Ascending aorta (tissue), 2 donors: ENCODE measurements around the gene BAHCC1. TPM values are rescaled to one million over a fixed set of nuclear protein-coding genes. Genes with fewer than 3 reads are reported as not detected.

Experiments
- DNase-seq, 2 donors: peaks; one replicate each; pipeline ENCODE4 v3.0.0-alpha.2; 2019; ENCODE audit warnings: low spot score in 2 of 2
- H3K27ac ChIP-seq, 2 donors: fragments of 200-600 bp; sonication (generic); one replicate each; pipeline ENCODE4 v1.5.1; 2016 to 2017; ENCODE audit warnings: mild to moderate bottlenecking in 1 of 2
- H3K27me3 ChIP-seq: fragments of 200-600 bp; sonication (generic); one replicate; pipeline ENCODE4 v1.5.1; 2017
- H3K36me3 ChIP-seq, 2 donors: fragments of 200-600 bp; sonication (generic); one replicate each; pipeline ENCODE4 v1.5.1; 2016
- H3K4me1 ChIP-seq, 2 donors: fragments of 200-600 bp; sonication (generic); one replicate each; pipeline ENCODE4 v1.5.1; 2016 to 2017; ENCODE audit warnings: mild to moderate bottlenecking in 1 of 2
- H3K4me3 ChIP-seq, 2 donors: fragments of 200-600 bp; sonication (generic); one replicate each; pipeline ENCODE4 v1.5.1; 2016 to 2017; ENCODE audit warnings: mild to moderate bottlenecking in 1 of 2
- H3K9me3 ChIP-seq, 2 donors: fragments of 200-600 bp; sonication (generic); one replicate each; pipeline ENCODE4 v1.5.1; 2016
- CTCF ChIP-seq, 3 experiments: fragments of 200-600 bp in 2 of 3; fragments of 450-650 bp in 1 of 3; sonication (generic) in 2 of 3; IDR thresholded peaks; one replicate each; pipeline ENCODE4 v1.5.1; 2016 to 2019; ENCODE audit warnings: antibody characterized with exemption in 3 of 3, mild to moderate bottlenecking in 1 of 3, moderate library complexity in 1 of 3
- intact Hi-C: fragments of 100-400 bp; cut with DNase I; formaldehyde crosslinking; loops from one replicate; pipeline ENCODE4 v1.15.1; 2023
- total RNA-seq: library from RNA; depleted of rRNA; stranded (reverse); fragments of >200 nt; gene quantifications from one replicate; pipeline ENCODE4 v1.1.0, GENCODE V29; 2016

Gene BAHCC1
- total RNA-seq, 1 donor from 2014 or later: 29.1 TPM

- peak overlapping the region; percentile 70 to 75 for H3K27ac ChIP-seq
- peak in 2 of 3 experiments; percentile 19 to 38 for TF ChIP-seq CTCF (IDR thresholded peaks at IDR 0.05)
- DNase-seq: peak in 1 of 2 donors; percentile 83
- no peaks in the 10 kb centered on the region for H3K9me3 ChIP-seq
- intact Hi-C loops: loop anchor here (2.0 to 5.0 kb wide), 2 partner anchors 53 to 169 kb away; no protein-coding TSS in a partner anchor
- peak overlapping the region; percentile 19 to 50 for H3K4me3 ChIP-seq
- H3K27me3 ChIP-seq: no peaks in the 10 kb centered on the region
- peaks cover 35 to 53% of the 10 kb centered on the region in 2 donors for H3K4me1 ChIP-seq
- H3K36me3 ChIP-seq: no peaks in the 10 kb centered on the region
Measured at GRCh38 chr17:81428121-81428515, 32.9 kb downstream of the BAHCC1 start.

- Histone ChIP-seq H3K36me3 (no peaks in the 10 kb centered on the region), H3K9me3 (no peaks in the 10 kb centered on the region), H3K27ac (peak overlapping the region; percentile 70 to 75), H3K4me3 (peak overlapping the region; percentile 19 to 50), H3K27me3 (no peaks in the 10 kb centered on the region), H3K4me1 (peaks cover 33 to 51% of the 10 kb centered on the region in 2 donors)
- intact Hi-C loops: loop anchor here (2.0 to 5.0 kb wide), 2 partner anchors 52 to 169 kb away; no protein-coding TSS in a partner anchor
- no peak for TF ChIP-seq CTCF (IDR thresholded peaks at IDR 0.05)
- DNase-seq: no peak
Measured at GRCh38 chr17:81428516-81428915, 33.3 kb downstream of the BAHCC1 start.

- no peak for TF ChIP-seq CTCF (IDR thresholded peaks at IDR 0.05)
Measured at GRCh38 chr17:81428948-81429774, 33.9 kb downstream of the BAHCC1 start.

GRCh38 chr17:81429821-81430551, 34.7 kb downstream of the BAHCC1 start:
- Histone ChIP-seq H3K36me3 (no peaks in the 10 kb centered on the region), H3K4me1 (peaks cover 27 to 48% of the 10 kb centered on the region in 2 donors), H3K27ac (peak overlapping the region; percentile 70 to 75), H3K27me3 (no peaks in the 10 kb centered on the region), H3K9me3 (no peaks in the 10 kb centered on the region), H3K4me3 (peak overlapping the region; percentile 37 to 50)
- DNase-seq: no peak
- intact Hi-C loops: loop anchor here (2.0 to 5.0 kb wide), 2 partner anchors 51 to 167 kb away; no protein-coding TSS in a partner anchor
- peak in 1 of 3 experiments; percentile 17 for TF ChIP-seq CTCF (IDR thresholded peaks at IDR 0.05)

More at GRCh38 chr17:81428948-81429774, 33.9 kb downstream of the BAHCC1 start:
- intact Hi-C loops: loop anchor here (2.0 to 5.0 kb wide), 2 partner anchors 52 to 168 kb away; no protein-coding TSS in a partner anchor
- H3K9me3 ChIP-seq: no peaks in the 10 kb centered on the region
- H3K4me3 ChIP-seq: peak overlapping the region; percentile 37 to 50
- peak in 1 of 2 donors; percentile 88 for DNase-seq
- H3K4me1 ChIP-seq: peaks cover 30 to 50% of the 10 kb centered on the region in 2 donors
- no peaks in the 10 kb centered on the region for H3K36me3 ChIP-seq
- H3K27me3 ChIP-seq: no peaks in the 10 kb centered on the region
- peak overlapping the region; percentile 70 to 75 for H3K27ac ChIP-seq

GRCh38 chr17:81431545-81432482, 36.6 kb downstream of the BAHCC1 start:
- no peak for DNase-seq
- intact Hi-C loops: no loop called here
- Histone ChIP-seq H3K4me1 (peaks cover 27 to 45% of the 10 kb centered on the region in 2 donors), H3K9me3 (no peaks in the 10 kb centered on the region), H3K36me3 (no peaks in the 10 kb centered on the region), H3K4me3 (no peak overlapping the region), H3K27ac (no peak overlapping the region), H3K27me3 (no peaks in the 10 kb centered on the region)
- TF ChIP-seq CTCF (IDR thresholded peaks at IDR 0.05): no peak
